GM23248 (cell line): ENCODE measurements around the gene ZNF385B.

Source experiments
- EZH2 ChIP-seq: fragments of 200-600 bp; sonication (generic); IDR thresholded peaks from 2 replicates; pipeline ENCODE4 v1.6.1; 2018; ENCODE audit warnings: antibody characterized with exemption, mild to moderate bottlenecking; ENCODE audit not compliant: insufficient read depth, poor library complexity, severe bottlenecking
- EZH2phosphoT487 ChIP-seq: fragments of 200-600 bp; sonication (generic); IDR thresholded peaks from 2 replicates; pipeline ENCODE4 v1.6.1; 2018; ENCODE audit warnings: antibody characterized with exemption, moderate library complexity, mild to moderate bottlenecking, low read depth; ENCODE audit not compliant: insufficient read depth

- no peak for TF ChIP-seq EZH2phosphoT487
- no peak for TF ChIP-seq EZH2
These were observed 20.6 kb downstream of the ZNF385B start for GRCh38 chr2:179840840-179841239.
